Hepatocyte (in vitro differentiated cells): ENCODE measurements around the gene SNED1.

ENCODE experiments used
- EZH2 ChIP-seq: fragments of 200-600 bp; sonication (generic); IDR thresholded peaks from 2 replicates; pipeline ENCODE4 v1.6.1; 2016; ENCODE audit warnings: antibody characterized with exemption, mild to moderate bottlenecking, borderline replicate concordance
- EZH2phosphoT487 ChIP-seq: fragments of 200-600 bp; sonication (generic); IDR thresholded peaks from one replicate; pipeline ENCODE4 v1.6.1; 2018; ENCODE audit warnings: antibody characterized with exemption, mild to moderate bottlenecking, low read depth, moderate library complexity; ENCODE audit not compliant: unreplicated experiment, severe bottlenecking
- TF ChIP-seq, protein P1 (sequence below): fragments of 200-600 bp; sonication (generic); IDR thresholded peaks from 2 replicates; pipeline ENCODE4 v1.5.1; 2016; ENCODE audit warnings: antibody characterized with exemption, mild to moderate bottlenecking; ENCODE audit not compliant: poor library complexity

GRCh38 chr2:241088376-241088775 is 90.0 kb downstream of the SNED1 start:
- TF ChIP-seq EZH2 (no peak), EZH2phosphoT487 (no peak)
- TF ChIP-seq, protein P1, sequence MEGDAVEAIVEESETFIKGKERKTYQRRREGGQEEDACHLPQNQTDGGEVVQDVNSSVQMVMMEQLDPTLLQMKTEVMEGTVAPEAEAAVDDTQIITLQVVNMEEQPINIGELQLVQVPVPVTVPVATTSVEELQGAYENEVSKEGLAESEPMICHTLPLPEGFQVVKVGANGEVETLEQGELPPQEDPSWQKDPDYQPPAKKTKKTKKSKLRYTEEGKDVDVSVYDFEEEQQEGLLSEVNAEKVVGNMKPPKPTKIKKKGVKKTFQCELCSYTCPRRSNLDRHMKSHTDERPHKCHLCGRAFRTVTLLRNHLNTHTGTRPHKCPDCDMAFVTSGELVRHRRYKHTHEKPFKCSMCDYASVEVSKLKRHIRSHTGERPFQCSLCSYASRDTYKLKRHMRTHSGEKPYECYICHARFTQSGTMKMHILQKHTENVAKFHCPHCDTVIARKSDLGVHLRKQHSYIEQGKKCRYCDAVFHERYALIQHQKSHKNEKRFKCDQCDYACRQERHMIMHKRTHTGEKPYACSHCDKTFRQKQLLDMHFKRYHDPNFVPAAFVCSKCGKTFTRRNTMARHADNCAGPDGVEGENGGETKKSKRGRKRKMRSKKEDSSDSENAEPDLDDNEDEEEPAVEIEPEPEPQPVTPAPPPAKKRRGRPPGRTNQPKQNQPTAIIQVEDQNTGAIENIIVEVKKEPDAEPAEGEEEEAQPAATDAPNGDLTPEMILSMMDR = no peak
